Cerebellar nuclear complex (tissue), 1 donor: ENCODE measurements around the gene CALN1.
A peak's percentile ranks its signal among the peaks of the same experiment; 100 is the strongest.

Experiments used
- DNase-seq, 2 experiments: peaks; one replicate each; lab custom pipeline; 2025; lab: John Stamatoyannopoulos, UW

The CALN1 gene

GRCh38 chr7:72325561-72325960 lies 86.6 kb downstream of the CALN1 start:
- no peak for DNase-seq

- DNase-seq: no peak
Observed at GRCh38 chr7:72321637-72322036, 90.5 kb downstream of the CALN1 start.

- DNase-seq: no peak
Observed at GRCh38 chr7:72321081-72321480, 91.1 kb downstream of the CALN1 start.

- no peak for DNase-seq
Observed at GRCh38 chr7:72317341-72317740, 94.8 kb downstream of the CALN1 start.

- DNase-seq: no peak
Observed at GRCh38 chr7:72316148-72316547, 96.0 kb downstream of the CALN1 start.

GRCh38 chr7:72313906-72314305 lies 98.2 kb downstream of the CALN1 start:
- no peak for DNase-seq

- no peak for DNase-seq
Observed at GRCh38 chr7:72310301-72310700, 101.8 kb downstream of the CALN1 start.

- DNase-seq: peak; percentile 41 to 67
Observed at GRCh38 chr7:72309476-72309875, 102.7 kb downstream of the CALN1 start.

GRCh38 chr7:72308986-72309385 lies 103.2 kb downstream of the CALN1 start:
- peak; percentile 34 to 50 for DNase-seq

- DNase-seq: no peak
Observed at GRCh38 chr7:72307566-72307965, 104.6 kb downstream of the CALN1 start.

GRCh38 chr7:72298912-72299311 lies 113.2 kb downstream of the CALN1 start:
- no peak for DNase-seq

GRCh38 chr7:72298091-72298490 lies 114.0 kb downstream of the CALN1 start:
- no peak for DNase-seq

GRCh38 chr7:72297636-72298035 lies 114.5 kb downstream of the CALN1 start:
- no peak for DNase-seq

GRCh38 chr7:72292794-72293193 lies 119.3 kb downstream of the CALN1 start:
- DNase-seq: no peak

- no peak for DNase-seq
Observed at GRCh38 chr7:72292118-72292517, 120.0 kb downstream of the CALN1 start.

GRCh38 chr7:72286519-72286918 lies 125.6 kb downstream of the CALN1 start:
- peak in 1 of 2 experiments; percentile 41 for DNase-seq

- no peak for DNase-seq
Observed at GRCh38 chr7:72283309-72283708, 128.8 kb downstream of the CALN1 start.

- DNase-seq: no peak
Observed at GRCh38 chr7:72281308-72281707, 130.8 kb downstream of the CALN1 start.

- DNase-seq: no peak
Observed at GRCh38 chr7:72279203-72279602, 132.9 kb downstream of the CALN1 start.

- no peak for DNase-seq
Observed at GRCh38 chr7:72278550-72278949, 133.6 kb downstream of the CALN1 start.

- DNase-seq: no peak
Observed at GRCh38 chr7:72275382-72276070, 136.6 kb downstream of the CALN1 start.

- no peak for DNase-seq
Observed at GRCh38 chr7:72272479-72272878, 139.7 kb downstream of the CALN1 start.

- DNase-seq: no peak
Observed at GRCh38 chr7:72268796-72269195, 143.3 kb downstream of the CALN1 start.

- no peak for DNase-seq
Observed at GRCh38 chr7:72268090-72268489, 144.0 kb downstream of the CALN1 start.
